ENCODE results near the gene CHAF1A.

DNA sequence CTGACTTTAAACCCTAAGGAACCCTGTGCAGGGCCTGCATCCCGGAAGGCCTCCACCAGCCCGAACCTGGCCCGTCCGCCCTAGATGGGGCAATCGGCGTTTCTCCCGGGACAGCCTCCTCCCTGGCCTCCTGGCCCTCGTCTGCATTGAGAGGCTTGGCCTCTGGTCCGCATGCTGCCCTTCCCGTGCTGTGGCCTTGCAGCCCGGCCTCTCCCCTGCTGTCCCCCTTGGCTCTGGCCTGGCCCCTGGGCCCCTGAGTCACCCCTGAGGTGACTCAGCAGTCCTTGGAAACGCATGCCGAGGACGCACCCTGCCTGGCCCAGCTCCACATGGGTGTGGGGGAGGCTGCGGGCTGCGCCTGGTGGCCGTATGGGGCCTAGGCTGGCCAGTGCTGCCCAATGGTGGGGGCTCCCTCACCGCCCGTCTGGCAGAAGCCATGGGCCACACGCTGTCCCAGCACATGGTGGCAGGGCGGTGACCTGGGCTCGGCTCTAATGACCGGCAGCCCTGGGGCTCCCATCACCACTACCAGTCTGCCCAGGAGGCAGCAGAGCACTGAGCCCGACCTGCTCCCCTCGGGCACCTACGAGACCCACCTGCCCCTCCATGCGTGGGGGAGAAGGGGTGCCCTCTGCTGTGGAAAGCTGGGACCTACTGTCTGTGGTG lies 27.8 kb upstream of the CHAF1A start:
- TF ChIP-seq, protein P1, sequence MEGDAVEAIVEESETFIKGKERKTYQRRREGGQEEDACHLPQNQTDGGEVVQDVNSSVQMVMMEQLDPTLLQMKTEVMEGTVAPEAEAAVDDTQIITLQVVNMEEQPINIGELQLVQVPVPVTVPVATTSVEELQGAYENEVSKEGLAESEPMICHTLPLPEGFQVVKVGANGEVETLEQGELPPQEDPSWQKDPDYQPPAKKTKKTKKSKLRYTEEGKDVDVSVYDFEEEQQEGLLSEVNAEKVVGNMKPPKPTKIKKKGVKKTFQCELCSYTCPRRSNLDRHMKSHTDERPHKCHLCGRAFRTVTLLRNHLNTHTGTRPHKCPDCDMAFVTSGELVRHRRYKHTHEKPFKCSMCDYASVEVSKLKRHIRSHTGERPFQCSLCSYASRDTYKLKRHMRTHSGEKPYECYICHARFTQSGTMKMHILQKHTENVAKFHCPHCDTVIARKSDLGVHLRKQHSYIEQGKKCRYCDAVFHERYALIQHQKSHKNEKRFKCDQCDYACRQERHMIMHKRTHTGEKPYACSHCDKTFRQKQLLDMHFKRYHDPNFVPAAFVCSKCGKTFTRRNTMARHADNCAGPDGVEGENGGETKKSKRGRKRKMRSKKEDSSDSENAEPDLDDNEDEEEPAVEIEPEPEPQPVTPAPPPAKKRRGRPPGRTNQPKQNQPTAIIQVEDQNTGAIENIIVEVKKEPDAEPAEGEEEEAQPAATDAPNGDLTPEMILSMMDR (IDR thresholded peaks at IDR 0.05; ENCODE audit: low read depth, low read length, poor library complexity, severe bottlenecking) = no peak
- TF ChIP-seq EZH2phosphoT487 (IDR thresholded peaks at IDR 0.05; ENCODE audit: borderline replicate concordance, low read length) = no peak
